Inferior parietal cortex (tissue), 1 donor: Measurements from ENCODE around the gene GREB1.

ENCODE experiments used
- DNase-seq: peaks from one replicate; pipeline ENCODE4 v3.0.0-alpha.2; 2016; ENCODE audit errors: extremely low spot score

The GREB1 gene

GRCh38 chr2:11581124-11581796, 47.4 kb downstream of the GREB1 start:
- DNase-seq, result no peak

- no peak for DNase-seq
Observed at GRCh38 chr2:11581797-11582611, 48.2 kb downstream of the GREB1 start.

- DNase-seq, result no peak
Observed at GRCh38 chr2:11582612-11582861, 48.7 kb downstream of the GREB1 start.

- peak; percentile 81 for DNase-seq
Observed at GRCh38 chr2:11582862-11583752, 49.3 kb downstream of the GREB1 start.

- peak; percentile 86 for DNase-seq
Observed at GRCh38 chr2:11583840-11584524, 50.1 kb downstream of the GREB1 start.

- DNase-seq, result no peak
Observed at GRCh38 chr2:11584525-11585056, 50.7 kb downstream of the GREB1 start.

GRCh38 chr2:11585071-11585470, 51.2 kb downstream of the GREB1 start:
- no peak for DNase-seq

- no peak for DNase-seq
Observed at GRCh38 chr2:11588228-11589110, 54.6 kb downstream of the GREB1 start.

- no peak for DNase-seq
Observed at GRCh38 chr2:11589316-11589940, 55.6 kb downstream of the GREB1 start.

GRCh38 chr2:11590193-11590592, 56.3 kb downstream of the GREB1 start:
- no peak for DNase-seq

GRCh38 chr2:11591091-11591490, 57.2 kb downstream of the GREB1 start:
- no peak for DNase-seq

GRCh38 chr2:11592671-11593574, 59.1 kb downstream of the GREB1 start:
- no peak for DNase-seq

GRCh38 chr2:11596801-11597200, 63.0 kb downstream of the GREB1 start:
- no peak for DNase-seq

GRCh38 chr2:11597538-11598225, 63.8 kb downstream of the GREB1 start:
- no peak for DNase-seq

GRCh38 chr2:11598228-11598731, 64.4 kb downstream of the GREB1 start:
- no peak for DNase-seq

- no peak for DNase-seq
Observed at GRCh38 chr2:11602563-11603204, 68.8 kb downstream of the GREB1 start.

- DNase-seq, result no peak
Observed at GRCh38 chr2:11610624-11611242, 76.9 kb downstream of the GREB1 start.
